ENCODE results near the gene TCHHL1. TPM values are rescaled to one million over a fixed set of nuclear protein-coding genes. Genes with fewer than 3 reads are reported as not detected.

Gene TCHHL1
- total RNA-seq, 1 experiment from 2014 or later, result not detected

- Mint-ChIP-seq H3K9me3 (peaks cover 0 to 5% of the 10 kb centered on the region in 2 experiments; a peak in 2 of 5 replicates), H3K4me3 (no peak overlapping the region), H3K36me3 (ENCODE audit: insufficient read depth in 1 of 3, low read depth in 3 of 3) (no peaks in the 10 kb centered on the region), H3K27ac (no peak overlapping the region), H3K27me3 (ENCODE audit: low read depth) (peaks cover 6% of the 10 kb centered on the region), H3K4me1 (peaks cover 4 to 6% of the 10 kb centered on the region in 2 experiments)
- Histone ChIP-seq H3K27me3 (ENCODE audit: insufficient read depth, low read length) (no peaks in the 10 kb centered on the region), H2BK15ac (ENCODE audit: low read depth, low read length) (no peak overlapping the region), H3K79me2 (ENCODE audit: insufficient read depth, low read length) (no peaks in the 10 kb centered on the region), H2BK20ac (ENCODE audit: low read depth, low read length, poor library complexity, severe bottlenecking) (no peak overlapping the region), H3K23ac (ENCODE audit: insufficient read length, low read depth, low read length) (no peak overlapping the region), H2BK120ac (ENCODE audit: low read depth, low read length, poor library complexity, severe bottlenecking) (no peak overlapping the region), H3K4me2 (ENCODE audit: insufficient read depth, insufficient read length, low read length) (no peak overlapping the region), H3K9me3 (ENCODE audit: control insufficient read depth, low read depth, low read length) (no peaks in the 10 kb centered on the region), H4K20me1 (ENCODE audit: control insufficient read depth, insufficient read depth, insufficient read length) (no peaks in the 10 kb centered on the region), H2AK5ac (ENCODE audit: insufficient read length, low read length) (no peak overlapping the region), H3K4ac (ENCODE audit: low read depth, low read length) (no peak overlapping the region), H4K8ac (replicated peaks; ENCODE audit: insufficient read length, low read depth, low read length) (no peak overlapping the region), H3K27ac (ENCODE audit: insufficient read length, low read depth, low read length) (no peak overlapping the region), H4K91ac (ENCODE audit: insufficient read length, low read depth, low read length) (no peak overlapping the region), H2BK12ac (ENCODE audit: insufficient read length, low read depth, low read length) (no peak overlapping the region), H3K79me1 (ENCODE audit: insufficient read depth, low read depth, low read length, poor library complexity, severe bottlenecking) (no peaks in the 10 kb centered on the region), H2BK5ac (ENCODE audit: insufficient read length, low read length) (no peak overlapping the region), H4K5ac (ENCODE audit: insufficient read length, low read depth, low read length) (no peak overlapping the region), H3K9ac (ENCODE audit: extremely low read depth, insufficient read length, low read length) (no peak overlapping the region), H3K23me2 (ENCODE audit: insufficient read length, low read depth, low read length, poor library complexity, severe bottlenecking) (no peaks in the 10 kb centered on the region), H3K4me1 (ENCODE audit: insufficient read depth, low read length) (no peaks in the 10 kb centered on the region), H2AFZ (ENCODE audit: low read length) (no peak overlapping the region), H3K14ac (ENCODE audit: insufficient read depth, low read length) (no peak overlapping the region), H3K56ac (ENCODE audit: insufficient read length, low read depth, low read length) (no peak overlapping the region), H3T11ph (ENCODE audit: low read length) (no peak overlapping the region), H3K18ac (ENCODE audit: insufficient read length, low read depth, low read length) (no peak overlapping the region)
- DNase-seq, result no peak
- no CpG with 5 or more reads among the region's 13 CpGs for WGBS (ENCODE audit: extremely low coverage, insufficient read length, low lambda C conversion rate)
- TF ChIP-seq, protein P1, sequence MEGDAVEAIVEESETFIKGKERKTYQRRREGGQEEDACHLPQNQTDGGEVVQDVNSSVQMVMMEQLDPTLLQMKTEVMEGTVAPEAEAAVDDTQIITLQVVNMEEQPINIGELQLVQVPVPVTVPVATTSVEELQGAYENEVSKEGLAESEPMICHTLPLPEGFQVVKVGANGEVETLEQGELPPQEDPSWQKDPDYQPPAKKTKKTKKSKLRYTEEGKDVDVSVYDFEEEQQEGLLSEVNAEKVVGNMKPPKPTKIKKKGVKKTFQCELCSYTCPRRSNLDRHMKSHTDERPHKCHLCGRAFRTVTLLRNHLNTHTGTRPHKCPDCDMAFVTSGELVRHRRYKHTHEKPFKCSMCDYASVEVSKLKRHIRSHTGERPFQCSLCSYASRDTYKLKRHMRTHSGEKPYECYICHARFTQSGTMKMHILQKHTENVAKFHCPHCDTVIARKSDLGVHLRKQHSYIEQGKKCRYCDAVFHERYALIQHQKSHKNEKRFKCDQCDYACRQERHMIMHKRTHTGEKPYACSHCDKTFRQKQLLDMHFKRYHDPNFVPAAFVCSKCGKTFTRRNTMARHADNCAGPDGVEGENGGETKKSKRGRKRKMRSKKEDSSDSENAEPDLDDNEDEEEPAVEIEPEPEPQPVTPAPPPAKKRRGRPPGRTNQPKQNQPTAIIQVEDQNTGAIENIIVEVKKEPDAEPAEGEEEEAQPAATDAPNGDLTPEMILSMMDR (conservative IDR thresholded peaks at IDR 0.05), result no peak
These were observed 35.5 kb downstream of the TCHHL1 start for GRCh38 chr1:152053375-152053774.
